ENCODE data around the gene TMCC1.
"Not testable (repeated sequence)": the region's sequence is repeated elsewhere in the genome, so short reads cannot be mapped to it uniquely, and the experiment has no call there.

TMCC1 gene

DNA sequence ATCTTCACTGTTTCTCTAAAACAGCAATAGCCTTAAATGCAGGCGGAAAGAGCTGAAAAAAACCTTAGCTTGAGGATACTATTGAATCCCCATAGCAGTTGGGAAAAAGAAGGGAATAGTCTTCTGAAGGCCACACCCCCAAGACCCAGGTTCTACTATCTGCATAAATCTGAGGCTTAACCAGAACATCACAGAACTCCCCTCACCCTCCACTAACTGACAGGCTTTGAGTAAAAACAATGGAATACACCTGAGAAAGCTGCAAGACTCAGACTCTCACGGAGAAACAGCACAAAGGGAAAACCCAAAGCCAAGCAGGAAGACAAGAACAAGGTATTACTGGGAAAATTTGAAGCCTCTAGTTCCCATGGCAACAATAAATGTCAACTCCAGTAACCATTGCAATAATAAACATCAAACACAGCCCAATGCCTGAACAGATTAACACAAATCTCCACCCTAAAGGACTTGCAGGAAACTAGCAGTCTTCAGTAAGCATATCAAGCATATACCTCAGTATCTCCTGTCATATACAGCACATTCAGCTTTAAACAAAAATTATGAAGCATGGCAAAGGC is 56.4 kb downstream of the TMCC1 start:
- no peak for DNase-seq (ENCODE audit: low read depth in 1 of 2, low spot score in 1 of 2)

DNA sequence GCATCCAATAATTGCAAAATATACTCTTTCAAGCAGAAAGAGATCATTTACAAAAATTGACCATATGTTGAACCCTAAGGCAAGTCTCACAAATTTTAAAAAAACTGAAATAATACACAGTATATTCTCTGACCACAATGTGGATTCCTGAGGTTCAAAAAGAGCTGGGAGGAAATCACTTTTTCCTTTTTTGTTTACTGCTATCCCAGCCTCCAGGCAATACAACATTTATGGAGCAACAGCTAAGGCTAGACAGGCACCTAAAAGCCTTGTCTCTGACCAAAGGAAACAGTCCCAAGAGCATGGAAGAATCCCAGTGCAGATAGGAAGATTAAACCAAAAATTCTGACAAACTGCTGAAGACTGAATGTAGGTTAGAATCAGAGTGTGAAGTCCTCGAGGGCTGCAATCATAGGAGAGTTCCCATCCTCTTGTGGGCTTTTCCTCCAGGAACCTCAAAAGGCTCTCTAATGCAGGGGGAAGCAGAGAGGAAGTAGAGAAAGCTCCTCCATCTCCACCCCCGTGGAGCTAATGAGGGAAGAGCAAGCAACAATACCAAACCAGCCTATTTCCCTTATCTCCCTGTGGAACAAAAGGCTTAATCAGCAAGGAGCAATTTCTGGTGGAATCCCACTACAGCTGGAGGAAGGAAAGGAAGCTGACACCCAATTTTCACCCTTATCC is 57.0 kb downstream of the TMCC1 start:
- DNase-seq (ENCODE audit: low read depth in 1 of 2, low spot score in 1 of 2) = no peak

DNA sequence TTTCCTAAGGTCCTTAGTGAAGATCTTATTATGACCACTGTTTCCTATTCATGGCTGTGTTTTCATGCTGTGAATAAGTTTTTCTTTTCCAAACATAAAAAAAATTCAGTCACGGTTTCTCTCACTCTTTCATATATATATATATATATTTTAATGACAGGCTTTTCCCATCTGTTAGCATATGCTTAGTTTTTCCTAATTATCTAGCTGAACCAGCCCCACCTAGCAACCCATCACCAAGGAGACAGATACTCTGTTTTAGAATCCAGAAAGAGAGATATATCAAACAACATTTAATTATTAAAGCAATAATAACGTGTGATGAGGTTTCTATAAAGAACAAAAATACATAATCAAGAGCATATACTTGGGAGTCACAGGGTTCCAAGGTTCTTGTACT is 58.3 kb downstream of the TMCC1 start:
- no peak for DNase-seq (ENCODE audit: low read depth in 1 of 2, low spot score in 1 of 2)

DNA sequence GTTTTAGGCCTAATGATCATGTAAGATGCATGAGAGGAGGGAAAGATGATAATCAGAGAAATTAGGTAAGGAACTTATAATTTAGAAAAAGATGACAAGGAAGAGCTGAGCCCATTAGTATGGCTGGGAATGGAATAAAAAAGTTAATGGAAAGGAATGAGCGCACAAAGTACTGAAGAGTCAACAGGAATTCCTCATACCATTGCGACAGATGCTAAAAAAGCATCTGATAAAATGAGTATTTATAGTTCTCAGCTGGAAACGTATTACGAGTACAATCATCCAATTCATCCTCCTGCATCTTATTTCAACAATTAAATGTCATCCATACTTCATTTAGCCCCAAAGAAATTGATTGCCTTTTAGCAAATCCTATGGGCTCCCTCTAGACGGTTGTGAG is 58.9 kb downstream of the TMCC1 start:
- no peak for DNase-seq (ENCODE audit: low read depth in 1 of 2, low spot score in 1 of 2)

DNA sequence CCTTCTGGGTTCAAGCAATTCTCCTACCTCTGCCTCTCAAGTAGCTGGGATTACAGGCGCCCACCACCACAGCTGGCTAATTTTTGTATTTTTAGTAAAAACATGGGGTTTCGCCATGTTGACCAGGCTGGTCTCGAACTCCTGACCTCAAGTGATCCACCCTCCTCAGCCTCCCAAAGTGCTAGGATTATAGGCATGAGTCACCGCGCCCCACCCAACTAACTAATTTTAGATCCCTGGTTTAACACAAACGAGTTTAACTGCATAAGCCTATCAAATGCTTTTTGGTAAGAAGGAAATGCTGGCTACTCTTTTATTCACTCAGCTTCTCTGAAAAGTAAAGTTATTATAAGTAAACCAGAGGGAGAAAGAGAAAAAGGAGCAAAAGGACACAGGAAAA is 61.6 kb downstream of the TMCC1 start:
- DNase-seq (ENCODE audit: low read depth in 1 of 2, low spot score in 1 of 2) = not testable (repeated sequence)

DNA sequence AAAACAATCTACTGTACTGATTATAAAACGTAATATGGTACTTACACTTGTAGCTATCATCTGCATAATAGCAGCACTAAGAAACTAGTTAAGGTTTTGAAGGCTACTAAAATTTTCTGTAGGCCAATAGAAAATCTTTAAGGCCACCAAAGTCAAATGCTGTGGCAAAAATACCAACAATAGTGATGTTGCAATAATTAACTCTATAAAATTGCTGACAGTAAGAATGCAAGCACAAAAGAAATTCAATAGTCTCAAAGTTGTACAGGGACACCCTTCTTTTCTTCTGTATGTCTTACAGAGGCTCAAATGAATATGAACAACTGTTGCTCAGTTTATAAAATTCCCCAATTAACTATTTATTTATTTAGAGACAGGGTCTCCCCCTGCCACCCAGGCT is 62.0 kb downstream of the TMCC1 start:
- DNase-seq (ENCODE audit: low read depth in 1 of 2, low spot score in 1 of 2) = no peak

DNA sequence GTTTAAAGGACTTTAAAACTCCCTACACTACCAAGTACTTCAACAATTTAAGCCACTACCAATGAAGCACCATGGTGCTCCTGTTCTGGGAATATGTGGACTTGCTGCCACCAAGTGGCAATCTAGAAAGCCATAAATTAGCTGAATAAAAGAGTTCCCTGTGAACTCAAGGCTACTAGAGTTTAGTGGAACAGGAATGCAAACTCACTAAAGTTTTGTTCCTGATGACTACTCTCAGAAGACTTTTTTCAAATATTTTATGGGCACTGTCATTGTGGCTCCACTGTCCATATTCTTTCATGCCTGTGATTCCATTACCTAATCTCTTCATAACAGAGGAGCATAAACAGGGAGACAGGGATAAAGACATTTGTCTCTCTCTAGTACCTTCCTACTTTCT is 63.9 kb downstream of the TMCC1 start:
- DNase-seq (ENCODE audit: low read depth in 1 of 2, low spot score in 1 of 2) = no peak

DNA sequence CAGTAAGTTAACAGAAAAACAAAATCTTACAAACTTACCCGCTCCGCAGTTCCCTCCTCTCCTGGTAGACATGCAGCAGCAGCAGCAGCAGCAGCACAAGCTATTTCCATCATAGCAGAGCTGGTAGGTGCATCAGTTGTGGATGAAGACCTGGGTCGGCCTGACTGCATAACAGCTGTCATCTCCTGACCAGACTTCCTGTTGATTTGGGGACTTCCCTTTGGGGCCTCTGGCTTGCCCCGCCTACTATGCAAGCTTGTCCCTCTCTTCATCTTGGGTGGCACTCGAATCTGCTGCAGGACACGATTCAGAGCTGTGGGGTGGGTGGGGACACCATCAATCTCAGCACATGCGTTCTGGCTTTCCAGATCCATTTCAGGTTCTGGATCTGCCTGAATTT is 65.7 kb downstream of the TMCC1 start:
- DNase-seq (ENCODE audit: low read depth in 1 of 2, low spot score in 1 of 2) = peak in 1 of 2 donors; percentile 15

DNA sequence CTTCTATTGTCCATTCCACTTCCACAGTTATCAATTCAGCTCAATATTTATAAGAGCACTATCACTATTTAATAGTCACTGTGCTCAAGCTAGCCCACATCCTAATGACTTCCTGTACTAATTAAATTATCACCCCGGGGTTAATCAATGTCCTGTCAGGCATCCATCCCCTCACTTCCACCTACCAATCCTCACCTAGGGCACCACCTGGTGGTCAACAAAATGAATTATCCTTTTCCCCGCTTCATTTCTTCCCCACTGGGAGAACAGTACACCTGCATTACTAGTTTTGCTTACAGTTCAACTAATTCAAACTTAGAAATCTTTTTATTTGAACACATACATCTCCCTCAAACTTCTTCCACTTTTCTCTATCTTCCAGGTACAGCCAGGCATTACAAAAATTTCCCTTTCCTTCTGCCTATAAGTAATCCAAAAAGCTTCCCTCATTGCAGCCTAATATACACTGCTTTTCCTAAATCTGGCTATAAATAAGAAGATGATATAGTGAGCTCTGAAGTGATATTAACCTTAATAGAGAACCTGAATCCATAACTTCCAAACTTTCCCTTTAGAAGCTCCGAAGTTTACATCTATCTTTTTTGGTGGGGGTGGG is 68.5 kb downstream of the TMCC1 start:
- no peak for DNase-seq (ENCODE audit: low read depth in 1 of 2, low spot score in 1 of 2)

DNA sequence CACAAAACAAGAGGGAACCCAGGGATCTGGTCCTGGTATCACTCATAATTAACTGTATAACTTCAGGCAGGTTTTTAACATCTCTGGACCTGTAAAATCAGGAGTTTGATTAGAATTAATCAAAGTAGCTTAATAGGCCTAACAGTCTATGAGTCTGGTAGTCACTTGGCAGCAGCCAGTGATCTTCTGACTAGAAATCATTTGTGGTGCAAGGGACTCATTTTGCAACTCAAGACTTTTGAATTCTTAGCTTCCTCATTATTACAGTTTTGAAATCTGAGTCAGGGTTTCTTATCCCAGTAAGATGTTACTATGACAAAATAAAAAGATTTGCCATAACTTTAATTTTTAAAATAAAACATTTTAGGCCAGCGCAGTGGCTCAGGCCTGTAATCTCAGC is 70.8 kb downstream of the TMCC1 start:
- no peak for DNase-seq (ENCODE audit: low read depth in 1 of 2, low spot score in 1 of 2)

DNA sequence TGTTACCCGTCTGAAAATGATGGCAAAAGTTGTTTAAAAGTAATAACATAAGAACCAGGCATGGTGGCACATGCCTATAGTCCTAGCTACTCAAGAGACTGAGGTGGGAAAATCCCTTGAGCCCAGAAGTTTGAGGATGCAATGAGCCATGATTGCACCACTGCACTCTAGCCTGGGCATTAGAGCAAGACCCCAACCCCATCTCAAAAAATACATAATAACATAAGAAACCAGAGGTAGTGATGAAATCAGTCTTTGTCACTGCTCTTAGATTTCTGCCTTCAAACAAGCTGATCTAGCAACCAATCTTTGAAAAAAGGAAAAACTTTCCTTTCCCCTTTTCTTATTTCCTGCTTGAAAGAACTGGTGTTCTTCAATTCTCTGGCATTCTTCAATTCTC is 71.3 kb downstream of the TMCC1 start:
- no peak for DNase-seq (ENCODE audit: low read depth in 1 of 2, low spot score in 1 of 2)

DNA sequence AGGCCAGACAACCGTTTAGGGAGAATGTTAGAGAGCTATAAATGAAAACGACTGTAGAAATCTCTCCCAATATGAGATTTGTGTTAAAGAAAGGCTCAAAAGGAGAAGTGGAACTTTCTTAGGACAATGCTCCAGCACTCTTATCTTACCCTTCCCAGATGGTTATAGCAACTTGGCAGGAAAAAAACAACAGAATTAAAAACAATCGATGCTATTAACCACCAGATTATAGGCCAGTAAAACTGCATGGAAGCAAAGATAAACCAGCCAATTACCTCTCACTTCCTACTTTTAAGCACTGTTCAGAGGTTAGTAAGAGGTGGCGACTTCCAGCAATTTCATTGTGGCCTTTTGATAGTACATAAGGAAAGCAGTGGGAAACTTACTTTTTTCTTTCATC is 72.9 kb downstream of the TMCC1 start:
- no peak for DNase-seq (ENCODE audit: low read depth in 1 of 2, low spot score in 1 of 2)

DNA sequence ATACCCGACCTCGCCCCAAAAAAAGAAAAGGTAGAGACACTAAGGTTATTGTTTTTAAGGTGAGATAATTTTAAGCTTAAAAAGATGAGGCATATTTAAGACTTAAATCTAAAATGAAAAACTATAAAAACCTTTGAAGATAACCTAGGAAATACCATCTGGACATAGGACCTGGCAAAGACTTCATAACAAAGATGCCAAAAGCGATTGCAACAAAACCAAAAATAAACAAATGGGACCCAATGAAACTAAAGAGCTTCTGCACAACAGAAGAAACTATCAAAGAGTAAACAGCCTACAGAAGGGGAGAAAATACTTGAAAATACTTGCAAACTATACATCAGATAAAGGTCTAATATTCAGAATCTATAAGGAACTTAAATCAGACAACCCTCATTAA is 80.9 kb downstream of the TMCC1 start:
- no peak for DNase-seq (ENCODE audit: low read depth in 1 of 2, low spot score in 1 of 2)

DNA sequence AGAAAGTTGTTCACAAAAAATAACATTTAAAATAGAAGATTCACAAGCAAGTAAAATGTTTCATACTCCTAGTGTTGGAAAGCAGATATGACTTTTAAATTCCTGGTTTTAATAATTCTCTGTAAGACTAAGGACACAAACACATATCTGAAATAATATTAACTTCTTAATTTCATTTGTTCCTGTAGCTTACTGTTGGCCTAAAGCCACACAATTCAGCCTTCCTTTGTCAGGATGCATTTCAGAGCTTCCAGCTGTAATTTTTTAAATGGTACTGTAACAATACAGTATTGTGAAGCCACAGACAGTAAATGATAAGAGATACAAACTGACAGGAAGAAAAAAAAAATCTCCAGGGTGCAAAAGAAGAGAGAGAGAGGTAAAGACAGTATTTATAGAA is 84.2 kb downstream of the TMCC1 start:
- no peak for DNase-seq (ENCODE audit: low read depth in 1 of 2, low spot score in 1 of 2)

DNA sequence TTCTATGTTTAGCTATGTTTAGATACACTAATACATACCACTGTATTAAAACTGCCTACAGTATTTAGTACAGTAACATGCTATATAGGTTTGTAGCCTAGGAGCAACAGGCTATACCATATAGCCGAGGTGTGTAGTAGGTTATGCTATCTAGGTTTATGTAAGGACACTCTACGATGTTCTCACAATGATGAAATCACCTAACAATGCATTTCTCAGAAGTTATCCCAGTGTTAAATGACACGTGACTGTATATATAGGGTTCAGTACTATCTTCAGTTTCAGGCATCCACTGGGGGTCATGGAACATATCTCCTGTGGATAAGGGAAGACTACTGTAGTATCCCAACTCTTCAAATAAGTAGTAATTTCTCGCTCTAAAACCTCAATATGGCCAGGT is 97.4 kb downstream of the TMCC1 start:
- no peak for DNase-seq (ENCODE audit: low read depth in 1 of 2, low spot score in 1 of 2)

DNA sequence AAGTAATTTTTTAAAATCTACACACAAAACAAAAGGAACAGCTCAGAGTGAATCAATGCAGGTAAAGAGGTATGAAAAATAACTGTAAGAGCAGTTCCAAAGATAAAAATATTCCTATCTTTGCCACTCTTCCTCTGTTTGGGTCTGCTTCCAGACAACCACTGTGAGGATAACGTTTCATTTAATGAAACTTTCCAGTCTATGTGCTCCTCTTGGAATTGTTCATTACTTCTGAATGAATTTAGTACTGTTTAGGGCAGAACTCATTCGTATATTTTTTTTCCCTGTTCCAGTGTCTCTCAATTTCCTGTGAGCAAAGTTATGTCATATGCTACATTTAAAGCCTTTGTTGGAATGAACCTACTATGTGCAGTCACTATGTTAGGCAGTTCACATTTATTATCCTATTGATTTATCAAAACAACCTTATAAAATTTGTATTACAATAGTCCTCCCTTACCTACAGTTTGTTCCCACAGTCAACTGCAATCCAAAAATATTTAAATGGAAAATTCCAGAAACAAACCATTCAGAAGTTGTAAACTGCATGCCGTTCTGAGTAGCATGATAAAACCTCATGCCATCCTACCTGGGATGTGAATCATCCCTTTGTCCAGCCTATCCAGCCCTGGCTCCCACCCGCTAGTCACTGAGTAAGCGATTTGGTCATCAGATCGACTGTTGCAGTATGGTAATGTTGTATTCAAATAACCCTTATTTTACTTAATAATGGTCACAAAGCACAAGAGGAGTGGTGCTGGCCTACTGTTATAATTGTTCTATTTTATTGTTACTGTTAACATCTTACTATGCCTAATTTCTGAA is 98.1 kb downstream of the TMCC1 start:
- no peak for DNase-seq (ENCODE audit: low read depth in 1 of 2, low spot score in 1 of 2)

DNA sequence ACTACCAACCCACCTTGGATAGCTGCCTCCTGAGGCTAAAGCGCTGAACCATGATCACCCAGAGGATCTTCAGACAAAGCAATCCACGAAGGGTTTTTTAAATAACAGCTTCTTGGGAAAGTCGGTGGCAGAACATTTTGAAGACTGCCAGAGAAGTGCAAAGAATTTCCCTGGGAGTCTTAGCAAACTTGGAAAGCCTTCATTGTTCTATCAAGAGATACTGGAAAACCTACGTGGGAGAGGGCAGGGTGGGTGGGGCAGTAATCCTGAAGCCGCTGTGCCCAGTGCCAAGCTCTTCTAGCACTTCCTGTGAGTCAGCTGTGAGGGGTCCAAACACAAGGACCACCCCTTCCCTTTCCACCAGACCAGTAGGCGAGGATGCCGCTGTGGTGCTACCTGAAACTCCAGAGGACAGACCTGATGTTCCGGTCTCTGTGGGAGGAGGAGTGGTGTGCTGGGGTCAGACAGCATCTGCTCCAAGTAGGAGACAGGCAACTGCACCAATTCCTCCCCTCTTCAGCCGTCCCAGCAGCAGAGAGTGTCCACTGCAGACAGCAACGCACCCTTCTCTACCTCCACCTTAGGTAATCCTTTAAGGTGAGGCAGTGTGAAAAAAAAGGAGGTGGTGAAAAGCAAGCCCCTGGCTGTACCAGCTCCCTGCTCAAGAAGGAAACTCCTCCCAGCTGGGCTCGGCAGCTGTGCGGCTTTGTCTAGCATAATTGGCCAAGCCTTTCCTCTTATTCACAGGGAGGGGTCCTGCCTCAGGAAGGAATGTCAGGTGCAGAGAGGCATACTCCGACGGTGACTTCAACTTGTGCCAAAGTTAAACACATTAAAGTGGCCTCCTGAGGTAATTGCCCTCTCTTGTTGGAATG is 99.0 kb downstream of the TMCC1 start:
- DNase-seq (ENCODE audit: low read depth in 1 of 2, low spot score in 1 of 2) = no peak

DNA sequence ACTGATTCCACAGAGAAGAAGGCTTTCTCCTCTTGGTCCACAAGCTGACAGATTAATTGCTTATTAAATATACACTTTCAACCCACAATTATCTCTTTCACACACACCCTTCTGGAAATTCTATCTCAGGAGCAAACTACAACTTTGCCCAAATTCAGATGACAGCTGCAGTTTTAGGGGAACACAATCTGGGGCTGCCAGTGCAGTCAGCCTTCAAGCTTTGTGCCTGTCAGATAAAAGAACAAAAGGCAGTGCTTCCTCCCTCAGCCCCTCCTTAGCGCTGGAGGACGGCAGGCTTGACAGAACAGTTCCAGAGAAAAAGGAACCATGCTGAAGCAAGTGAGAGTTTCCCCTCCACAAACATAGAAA is 99.6 kb downstream of the TMCC1 start:
- no peak for DNase-seq (ENCODE audit: low read depth in 1 of 2, low spot score in 1 of 2)

DNA sequence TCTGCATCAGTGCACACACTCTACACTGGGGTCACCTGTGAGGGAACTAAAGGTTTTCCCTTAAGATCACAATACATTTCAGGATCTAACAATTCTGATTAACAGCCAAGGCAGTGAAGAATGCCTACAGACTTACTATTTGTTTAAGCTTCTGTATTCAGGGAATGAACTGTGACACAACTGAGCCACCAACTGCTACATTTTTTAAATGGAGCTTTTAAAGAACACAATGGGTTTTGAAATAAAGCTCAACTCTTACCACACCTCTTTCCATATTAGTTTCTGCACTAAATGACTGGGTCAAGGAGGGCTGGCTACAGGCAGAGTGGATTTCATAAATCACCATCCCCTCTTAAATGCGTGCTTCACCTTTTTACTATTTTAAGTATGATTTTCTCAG is 100.2 kb downstream of the TMCC1 start:
- DNase-seq (ENCODE audit: low read depth in 1 of 2, low spot score in 1 of 2) = no peak

DNA sequence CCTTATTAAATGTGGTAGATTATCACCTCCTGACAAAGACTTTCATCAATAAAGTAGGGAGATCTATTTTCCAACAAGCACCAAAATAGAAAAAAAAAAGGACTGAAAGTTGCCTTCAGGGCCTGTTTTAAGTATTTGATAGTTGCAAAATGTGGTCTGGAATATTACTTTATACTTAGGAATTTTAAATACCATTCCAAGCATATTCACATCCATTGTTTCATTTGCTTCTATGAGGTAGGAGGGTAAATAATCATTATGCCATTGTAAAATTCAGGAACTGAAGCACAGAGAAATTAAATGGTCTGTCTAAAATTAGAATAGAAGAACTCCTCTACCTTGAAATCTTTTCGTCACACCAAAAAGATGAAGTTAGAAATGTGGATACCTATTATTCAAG is 110.0 kb downstream of the TMCC1 start:
- DNase-seq (ENCODE audit: low read depth in 1 of 2, low spot score in 1 of 2) = no peak

DNA sequence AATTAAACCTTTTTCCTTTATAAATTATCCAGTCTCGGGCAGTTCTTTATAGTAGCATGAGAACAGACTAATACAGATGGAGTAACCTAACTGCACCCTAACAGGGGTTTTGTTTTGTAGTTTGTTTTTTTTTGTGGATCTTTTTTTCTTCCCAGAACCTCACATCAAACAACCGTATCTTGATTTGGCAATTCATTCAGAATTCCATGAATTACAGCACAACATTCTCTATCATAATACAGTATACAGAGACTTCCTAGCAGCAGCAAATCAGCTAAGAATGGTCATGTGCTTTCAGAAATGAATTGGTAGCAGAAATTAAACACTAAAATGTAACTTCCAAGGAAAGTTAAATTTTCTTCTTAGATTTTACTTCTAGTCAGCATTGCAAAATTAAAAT is 114.6 kb downstream of the TMCC1 start:
- DNase-seq (ENCODE audit: low read depth in 1 of 2, low spot score in 1 of 2) = no peak
